GM19099 (cell line): Measurements from ENCODE around the gene ITGAV.

Source experiments
- POLR2A ChIP-seq: IDR thresholded peaks from 3 replicates; pipeline ENCODE4 v1.6.1; 2011; ENCODE audit warnings: low read depth; ENCODE audit not compliant: insufficient read length; ENCODE audit errors: extremely low read depth

Gene ITGAV

GRCh38 chr2:186702501-186702900, 112.6 kb downstream of the ITGAV start:
- no peak for TF ChIP-seq POLR2A

GRCh38 chr2:186704897-186705296, 115.0 kb downstream of the ITGAV start:
- no peak for TF ChIP-seq POLR2A

GRCh38 chr2:186709529-186710450, 119.9 kb downstream of the ITGAV start:
- TF ChIP-seq POLR2A: no peak

- TF ChIP-seq POLR2A: no peak
Measured at GRCh38 chr2:186713691-186714090, 123.8 kb downstream of the ITGAV start.

- TF ChIP-seq POLR2A: no peak
Measured at GRCh38 chr2:186714611-186715010, 124.8 kb downstream of the ITGAV start.

- no peak for TF ChIP-seq POLR2A
Measured at GRCh38 chr2:186716004-186716403, 126.1 kb downstream of the ITGAV start.

GRCh38 chr2:186716899-186717298, 127.0 kb downstream of the ITGAV start:
- no peak for TF ChIP-seq POLR2A

- TF ChIP-seq POLR2A: no peak
Measured at GRCh38 chr2:186717320-186718007, 127.6 kb downstream of the ITGAV start.

GRCh38 chr2:186718122-186718521, 128.3 kb downstream of the ITGAV start:
- no peak for TF ChIP-seq POLR2A

GRCh38 chr2:186718903-186719302, 129.0 kb downstream of the ITGAV start:
- TF ChIP-seq POLR2A: no peak

GRCh38 chr2:186721956-186722355, 132.1 kb downstream of the ITGAV start:
- no peak for TF ChIP-seq POLR2A

- TF ChIP-seq POLR2A: no peak
Measured at GRCh38 chr2:186724736-186725135, 134.9 kb downstream of the ITGAV start.

GRCh38 chr2:186725783-186726182, 135.9 kb downstream of the ITGAV start:
- no peak for TF ChIP-seq POLR2A

- no peak for TF ChIP-seq POLR2A
Measured at GRCh38 chr2:186726938-186727337, 137.1 kb downstream of the ITGAV start.

- no peak for TF ChIP-seq POLR2A
Measured at GRCh38 chr2:186728631-186729030, 138.8 kb downstream of the ITGAV start.
